H1 (cell line): ENCODE data around the gene COL4A1.

Experiments used
- CTCF ChIP-seq, 3 experiments: IDR thresholded peaks; 1 replicate in 2 of 3; 2 replicates in 1 of 3; pipeline versions ENCODE4 v1.5.1 to v1.6.1; 2011; ENCODE audit warnings: low read length in 3 of 3, mild to moderate bottlenecking in 3 of 3, inconsistent platforms in 2 of 3, low read depth in 1 of 3, moderate library complexity in 1 of 3; ENCODE audit not compliant: insufficient read depth in 1 of 3; ENCODE audit errors: control extremely low read depth in 1 of 3
- EP300 ChIP-seq, 2 experiments: IDR thresholded peaks; 1 replicate in 1 of 2; 2 replicates in 1 of 2; pipeline ENCODE4 v1.6.1; 2011 to 2012; ENCODE audit warnings: low read depth in 2 of 2, low read length in 2 of 2, mild to moderate bottlenecking in 2 of 2, borderline replicate concordance in 1 of 2, inconsistent platforms in 1 of 2, moderate library complexity in 1 of 2
- GABPA ChIP-seq: IDR thresholded peaks from 2 replicates; pipeline ENCODE4 v1.6.1; 2011; ENCODE audit warnings: mild to moderate bottlenecking, low read length, moderate library complexity, borderline replicate concordance; ENCODE audit not compliant: insufficient read depth
- HDAC6 ChIP-seq: IDR thresholded peaks from one replicate; pipeline ENCODE4 v1.7.1; 2012; ENCODE audit warnings: low read depth, mild to moderate bottlenecking, inconsistent platforms, low read length, moderate library complexity
- NANOG ChIP-seq: IDR thresholded peaks from 2 replicates; pipeline ENCODE4 v1.6.1; 2011; ENCODE audit warnings: low read length, low read depth, mild to moderate bottlenecking, inconsistent platforms; ENCODE audit not compliant: insufficient read depth, poor library complexity, severe bottlenecking
- POLR2A ChIP-seq, 2 experiments: IDR thresholded peaks; 1 replicate in 1 of 2; 2 replicates in 1 of 2; pipeline ENCODE4 v1.6.1; 2011; ENCODE audit warnings: low read depth in 2 of 2, low read length in 2 of 2, mild to moderate bottlenecking in 2 of 2; ENCODE audit errors: control extremely low read depth in 1 of 2
- POLR2AphosphoS5 ChIP-seq: IDR thresholded peaks from 2 replicates; pipeline ENCODE4 v1.6.1; 2011; ENCODE audit warnings: low read depth, low read length
- RNF2 ChIP-seq: fragments of 200-900, 300-1000 bp; sonication (generic); IDR thresholded peaks from 2 replicates; pipeline ENCODE4 v1.7.1; 2016; ENCODE audit warnings: borderline replicate concordance, low read depth, mild to moderate bottlenecking, antibody characterized with exemption, low read length; ENCODE audit not compliant: poor library complexity, severe bottlenecking; ENCODE audit errors: missing control alignments
- SRF ChIP-seq: IDR thresholded peaks from 2 replicates; pipeline ENCODE4 v1.6.1; 2011; ENCODE audit warnings: mild to moderate bottlenecking, low read depth, low read length, moderate library complexity
- TAF1 ChIP-seq: IDR thresholded peaks from 2 replicates; pipeline ENCODE4 v1.6.1; 2011; ENCODE audit warnings: mild to moderate bottlenecking, low read depth, low read length
- TBP ChIP-seq: IDR thresholded peaks from 2 replicates; pipeline ENCODE4 v1.6.1; 2011; ENCODE audit warnings: low read depth, low read length, improper control_type of control experiment

GRCh38 chr13:110350049-110350448 is 43.1 kb upstream of the COL4A1 start:
- TF ChIP-seq NANOG (no peak), TAF1 (no peak), EP300 (IDR thresholded peaks at IDR 0.05; ENCODE audit: borderline replicate concordance in 1 of 2, low read depth in 2 of 2, low read length in 2 of 2) (no peak), POLR2A (IDR thresholded peaks at IDR 0.05; ENCODE audit: control extremely low read depth in 1 of 2, low read depth in 2 of 2, low read length in 2 of 2) (no peak), POLR2AphosphoS5 (no peak), RNF2 (no peak), CTCF (IDR thresholded peaks at IDR 0.05; ENCODE audit: control extremely low read depth in 1 of 3, insufficient read depth in 1 of 3, low read depth in 1 of 3, low read length in 3 of 3) (no peak), HDAC6 (no peak), TBP (no peak), GABPA (no peak), SRF (no peak)
